Erythroblast (primary cell): Measurements from ENCODE around the gene RALB.

Experiments used
- GATA1 ChIP-seq: IDR thresholded peaks from 2 replicates; pipeline ENCODE4 v1.6.1; 2011; ENCODE audit warnings: low read depth, mild to moderate bottlenecking, control low read depth, low read length, moderate library complexity
- POLR2A ChIP-seq: IDR thresholded peaks from 2 replicates; pipeline ENCODE4 v1.6.1; 2011; ENCODE audit warnings: mild to moderate bottlenecking, low read length

DNA sequence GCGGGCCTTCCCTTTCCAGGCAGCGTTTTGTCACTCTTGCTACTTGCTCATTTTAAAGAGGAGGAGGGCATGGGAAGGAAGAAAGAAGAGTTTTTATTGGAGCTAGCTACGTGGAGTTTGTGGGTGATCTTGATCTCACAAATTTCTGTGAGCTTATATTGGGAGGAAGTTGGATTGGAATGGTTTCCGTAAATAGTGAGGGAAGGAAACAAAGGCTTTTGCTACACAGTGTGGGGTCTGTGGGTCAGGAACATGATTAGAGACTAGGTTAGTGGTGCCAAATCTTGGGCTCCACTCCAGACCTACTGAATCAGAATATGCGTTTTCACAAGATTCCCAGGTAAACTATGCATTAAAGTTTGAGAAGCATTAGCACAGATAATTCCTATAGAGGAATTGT, 8.1 kb downstream of the RALB start:
- TF ChIP-seq POLR2A (no peak), GATA1 (no peak)
